ENCODE measurements around the gene PAPPA.

DNA sequence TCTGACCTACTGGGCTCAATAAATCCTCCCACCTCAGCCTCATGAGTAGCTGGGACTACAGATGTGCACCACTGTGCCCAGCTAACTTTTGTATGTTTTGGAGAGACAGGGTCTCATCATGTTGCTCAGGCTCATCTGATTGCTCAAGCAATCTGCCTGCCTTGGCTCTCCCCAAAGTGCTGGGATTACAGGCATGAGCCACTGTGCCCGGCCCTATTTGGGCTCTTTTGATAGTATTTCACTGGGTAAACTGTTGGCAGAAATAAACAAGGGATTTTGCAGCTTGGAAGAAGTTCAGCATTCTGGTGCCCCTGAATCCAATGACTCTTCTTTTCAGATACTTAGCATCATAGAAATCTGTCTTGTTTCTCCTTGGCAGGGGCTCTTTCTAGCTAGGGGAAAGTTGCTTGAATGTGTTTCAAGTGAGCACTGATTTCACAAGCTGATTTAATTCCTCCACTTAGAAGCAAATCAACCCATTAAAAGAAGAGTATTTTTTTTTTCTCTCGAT lies 146.8 kb downstream of the PAPPA start:
- no peak for TF ChIP-seq SMAD4 (CRISPR knock-in tag; IDR thresholded peaks at IDR 0.05)
- no peak for TF ChIP-seq E2F1 (CRISPR knock-in tag; IDR thresholded peaks at IDR 0.05)
- TF ChIP-seq CTCF (IDR thresholded peaks at IDR 0.05) = no peak
- TF ChIP-seq ZNF396 (CRISPR knock-in tag; IDR thresholded peaks at IDR 0.05; ENCODE audit: borderline replicate concordance) = no peak
- no peak for TF ChIP-seq FOXJ3 (CRISPR knock-in tag; IDR thresholded peaks at IDR 0.05; ENCODE audit: borderline replicate concordance)
- TF ChIP-seq, protein P1, sequence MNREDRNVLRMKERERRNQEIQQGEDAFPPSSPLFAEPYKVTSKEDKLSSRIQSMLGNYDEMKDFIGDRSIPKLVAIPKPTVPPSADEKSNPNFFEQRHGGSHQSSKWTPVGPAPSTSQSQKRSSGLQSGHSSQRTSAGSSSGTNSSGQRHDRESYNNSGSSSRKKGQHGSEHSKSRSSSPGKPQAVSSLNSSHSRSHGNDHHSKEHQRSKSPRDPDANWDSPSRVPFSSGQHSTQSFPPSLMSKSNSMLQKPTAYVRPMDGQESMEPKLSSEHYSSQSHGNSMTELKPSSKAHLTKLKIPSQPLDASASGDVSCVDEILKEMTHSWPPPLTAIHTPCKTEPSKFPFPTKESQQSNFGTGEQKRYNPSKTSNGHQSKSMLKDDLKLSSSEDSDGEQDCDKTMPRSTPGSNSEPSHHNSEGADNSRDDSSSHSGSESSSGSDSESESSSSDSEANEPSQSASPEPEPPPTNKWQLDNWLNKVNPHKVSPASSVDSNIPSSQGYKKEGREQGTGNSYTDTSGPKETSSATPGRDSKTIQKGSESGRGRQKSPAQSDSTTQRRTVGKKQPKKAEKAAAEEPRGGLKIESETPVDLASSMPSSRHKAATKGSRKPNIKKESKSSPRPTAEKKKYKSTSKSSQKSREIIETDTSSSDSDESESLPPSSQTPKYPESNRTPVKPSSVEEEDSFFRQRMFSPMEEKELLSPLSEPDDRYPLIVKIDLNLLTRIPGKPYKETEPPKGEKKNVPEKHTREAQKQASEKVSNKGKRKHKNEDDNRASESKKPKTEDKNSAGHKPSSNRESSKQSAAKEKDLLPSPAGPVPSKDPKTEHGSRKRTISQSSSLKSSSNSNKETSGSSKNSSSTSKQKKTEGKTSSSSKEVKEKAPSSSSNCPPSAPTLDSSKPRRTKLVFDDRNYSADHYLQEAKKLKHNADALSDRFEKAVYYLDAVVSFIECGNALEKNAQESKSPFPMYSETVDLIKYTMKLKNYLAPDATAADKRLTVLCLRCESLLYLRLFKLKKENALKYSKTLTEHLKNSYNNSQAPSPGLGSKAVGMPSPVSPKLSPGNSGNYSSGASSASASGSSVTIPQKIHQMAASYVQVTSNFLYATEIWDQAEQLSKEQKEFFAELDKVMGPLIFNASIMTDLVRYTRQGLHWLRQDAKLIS (CRISPR knock-in tag; IDR thresholded peaks at IDR 0.05; ENCODE audit: borderline replicate concordance) = no peak
- no peak for TF ChIP-seq JUN (CRISPR knock-in tag; IDR thresholded peaks at IDR 0.05)

Measured in WTC11 (cell line).